Measurements from ENCODE around the gene GALNT13. TPM values are rescaled to one million over a fixed set of nuclear protein-coding genes. Genes with fewer than 3 reads are reported as not detected.

GALNT13 gene
- total RNA-seq, 2 experiments from 2014 or later: not detected

- POLR2A ChIA-PET: no interaction called here
- Histone ChIP-seq H3K27ac (ENCODE audit: low read depth in 1 of 2, low read length in 2 of 2) (no peak overlapping the region), H3K9me3 (ENCODE audit: control insufficient read depth in 1 of 2, insufficient read depth in 1 of 2, low read length in 2 of 2) (no peaks in the 10 kb centered on the region), H3K4me3 (ENCODE audit: low read length) (no peak overlapping the region), H3K27me3 (ENCODE audit: control insufficient read depth in 1 of 2, insufficient read depth in 2 of 2, low read length in 2 of 2) (no peaks in the 10 kb centered on the region), H3K4me1 (ENCODE audit: insufficient read depth, low read length) (no peaks in the 10 kb centered on the region), H3K36me3 (ENCODE audit: insufficient read depth, low read length) (no peaks in the 10 kb centered on the region)
- Mint-ChIP-seq H3K36me3 (ENCODE audit: low read depth) (no peaks in the 10 kb centered on the region), H3K4me3 (no peak overlapping the region), H3K27ac (no peak overlapping the region), H3K9me3 (peaks cover 2% of the 10 kb centered on the region), H3K4me1 (ENCODE audit: low read depth) (no peaks in the 10 kb centered on the region), H3K27me3 (no peaks in the 10 kb centered on the region)
- ATAC-seq (ENCODE audit: poor library complexity) (no peak), DNase-seq (no peak)
- intact Hi-C loops (cut with DNase I, micrococcal nuclease): no loop called here
- TF ChIP-seq, protein P1, sequence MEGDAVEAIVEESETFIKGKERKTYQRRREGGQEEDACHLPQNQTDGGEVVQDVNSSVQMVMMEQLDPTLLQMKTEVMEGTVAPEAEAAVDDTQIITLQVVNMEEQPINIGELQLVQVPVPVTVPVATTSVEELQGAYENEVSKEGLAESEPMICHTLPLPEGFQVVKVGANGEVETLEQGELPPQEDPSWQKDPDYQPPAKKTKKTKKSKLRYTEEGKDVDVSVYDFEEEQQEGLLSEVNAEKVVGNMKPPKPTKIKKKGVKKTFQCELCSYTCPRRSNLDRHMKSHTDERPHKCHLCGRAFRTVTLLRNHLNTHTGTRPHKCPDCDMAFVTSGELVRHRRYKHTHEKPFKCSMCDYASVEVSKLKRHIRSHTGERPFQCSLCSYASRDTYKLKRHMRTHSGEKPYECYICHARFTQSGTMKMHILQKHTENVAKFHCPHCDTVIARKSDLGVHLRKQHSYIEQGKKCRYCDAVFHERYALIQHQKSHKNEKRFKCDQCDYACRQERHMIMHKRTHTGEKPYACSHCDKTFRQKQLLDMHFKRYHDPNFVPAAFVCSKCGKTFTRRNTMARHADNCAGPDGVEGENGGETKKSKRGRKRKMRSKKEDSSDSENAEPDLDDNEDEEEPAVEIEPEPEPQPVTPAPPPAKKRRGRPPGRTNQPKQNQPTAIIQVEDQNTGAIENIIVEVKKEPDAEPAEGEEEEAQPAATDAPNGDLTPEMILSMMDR (IDR thresholded peaks at IDR 0.05): no peak
- CTCF ChIA-PET: no interaction called here
Measured at GRCh38 chr2:154142480-154142879, 270.8 kb downstream of the GALNT13 start.

DNA sequence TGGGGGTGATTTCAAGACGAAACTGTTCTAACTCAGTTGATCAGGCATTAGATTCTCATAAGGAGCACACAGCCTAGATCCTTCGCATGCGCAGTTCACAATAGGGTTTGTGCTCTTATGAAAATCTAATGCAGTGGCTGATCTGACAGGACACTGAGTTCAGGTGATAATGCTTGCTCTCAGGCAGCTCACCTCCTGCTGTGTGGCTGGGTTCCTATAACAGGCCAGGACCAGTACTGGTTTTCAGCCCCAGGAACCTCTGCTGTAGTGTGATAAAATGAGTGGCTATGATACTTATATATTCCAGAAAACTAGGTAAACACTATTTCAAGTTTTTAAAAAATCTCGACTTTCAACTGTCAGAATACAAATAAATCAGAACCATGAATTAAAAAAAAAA, 271.4 kb downstream of the GALNT13 start:
- ATAC-seq (ENCODE audit: poor library complexity): no peak
- Mint-ChIP-seq H3K27ac (no peak overlapping the region), H3K4me1 (ENCODE audit: low read depth) (no peaks in the 10 kb centered on the region), H3K9me3 (peaks cover 2% of the 10 kb centered on the region), H3K36me3 (ENCODE audit: low read depth) (no peaks in the 10 kb centered on the region), H3K27me3 (no peaks in the 10 kb centered on the region), H3K4me3 (no peak overlapping the region)
- Histone ChIP-seq H3K4me1 (ENCODE audit: insufficient read depth, low read length) (no peaks in the 10 kb centered on the region), H3K4me3 (ENCODE audit: low read length) (no peak overlapping the region), H3K27me3 (ENCODE audit: control insufficient read depth in 1 of 2, insufficient read depth in 2 of 2, low read length in 2 of 2) (no peaks in the 10 kb centered on the region), H3K9me3 (ENCODE audit: control insufficient read depth in 1 of 2, insufficient read depth in 1 of 2, low read length in 2 of 2) (no peaks in the 10 kb centered on the region), H3K36me3 (ENCODE audit: insufficient read depth, low read length) (no peaks in the 10 kb centered on the region), H3K27ac (ENCODE audit: low read depth in 1 of 2, low read length in 2 of 2) (no peak overlapping the region)
- DNase-seq: no peak
- TF ChIP-seq, protein P1 (IDR thresholded peaks at IDR 0.05): no peak
- POLR2A ChIA-PET: no interaction called here
- intact Hi-C loops (cut with DNase I, micrococcal nuclease): no loop called here
- CTCF ChIA-PET: no interaction called here

DNA sequence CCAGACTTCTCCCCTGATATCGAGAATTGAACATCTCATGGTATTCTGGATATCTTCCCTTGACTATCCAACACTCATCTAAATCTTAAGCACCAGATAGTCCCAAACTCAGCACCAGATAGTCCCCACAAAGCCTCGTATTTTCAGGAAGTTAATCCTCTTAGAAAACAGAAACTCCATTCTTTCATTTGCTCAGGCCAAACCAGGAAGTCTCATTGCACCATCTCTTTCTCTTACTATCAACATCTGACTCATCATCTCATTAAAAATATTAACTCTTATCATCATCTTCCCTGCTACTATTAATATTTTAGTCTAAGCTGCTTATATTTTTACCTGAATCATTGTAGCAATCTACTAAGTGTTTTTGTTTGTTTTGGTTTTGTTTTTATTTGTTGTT, 286.4 kb downstream of the GALNT13 start:
- no peak overlapping the region for H3K4me3 Mint-ChIP-seq
- H3K4me3 ChIP-seq (ENCODE audit: low read length): no peak overlapping the region
- H3K4me1 Mint-ChIP-seq (ENCODE audit: low read depth): no peaks in the 10 kb centered on the region
- DNase-seq: no peak
- no peak overlapping the region for H3K27ac ChIP-seq (ENCODE audit: low read depth in 1 of 2, low read length in 2 of 2)
- ChIA-PET POLR2A (no interaction called here), CTCF (no interaction called here)
- H3K27me3 ChIP-seq (ENCODE audit: control insufficient read depth in 1 of 2, insufficient read depth in 2 of 2, low read length in 2 of 2): no peaks in the 10 kb centered on the region
- no peak for ATAC-seq (ENCODE audit: poor library complexity)
- H3K27me3 Mint-ChIP-seq: no peaks in the 10 kb centered on the region
- H3K9me3 ChIP-seq (ENCODE audit: control insufficient read depth in 1 of 2, insufficient read depth in 1 of 2, low read length in 2 of 2): peaks cover 0 to 12% of the 10 kb centered on the region in 2 experiments
- H3K36me3 ChIP-seq (ENCODE audit: insufficient read depth, low read length): no peaks in the 10 kb centered on the region
- no peak overlapping the region for H3K27ac Mint-ChIP-seq
- H3K9me3 Mint-ChIP-seq: peaks cover 10% of the 10 kb centered on the region
- H3K36me3 Mint-ChIP-seq (ENCODE audit: low read depth): no peaks in the 10 kb centered on the region
- TF ChIP-seq, protein P1 (IDR thresholded peaks at IDR 0.05): no peak
- no peaks in the 10 kb centered on the region for H3K4me1 ChIP-seq (ENCODE audit: insufficient read depth, low read length)
- intact Hi-C loops (cut with DNase I, micrococcal nuclease): no loop called here
